AG09319 (cell line): ENCODE results near the gene IL17RD.
A peak's percentile ranks its signal among the peaks of the same experiment; 100 is the strongest.

Source experiments
- DNase-seq: peaks from one replicate; pipeline ENCODE4 v3.0.0-alpha.2; 2010; ENCODE audit warnings: low read depth; ENCODE audit errors: extremely low read depth
- CTCF ChIP-seq: IDR thresholded peaks from 2 replicates; pipeline ENCODE4 v1.5.1; 2011; ENCODE audit warnings: low read depth, mild to moderate bottlenecking, inconsistent platforms, low read length, moderate library complexity

IL17RD gene

GRCh38 chr3:57064572-57064971 lies 100.6 kb downstream of the IL17RD start:
- TF ChIP-seq CTCF = no peak
- DNase-seq = no peak

- no peak for TF ChIP-seq CTCF
- no peak for DNase-seq
Observed at GRCh38 chr3:57064001-57064400, 101.2 kb downstream of the IL17RD start.

- no peak for TF ChIP-seq CTCF
- DNase-seq = no peak
Observed at GRCh38 chr3:57063032-57063431, 102.1 kb downstream of the IL17RD start.

GRCh38 chr3:57062101-57062631 lies 103.0 kb downstream of the IL17RD start:
- no peak for DNase-seq

GRCh38 chr3:57061556-57061955 lies 103.6 kb downstream of the IL17RD start:
- no peak for TF ChIP-seq CTCF
- DNase-seq = no peak

More at GRCh38 chr3:57062101-57062631, 103.0 kb downstream of the IL17RD start:
- TF ChIP-seq CTCF = no peak

GRCh38 chr3:57060089-57060821 lies 104.9 kb downstream of the IL17RD start, which contains the start of gene SPATA12:
TSS of gene SPATA12 (plus strand) at chr3:57060664. CDS start at chr3:57073695, 13,031 bp downstream.
- TF ChIP-seq CTCF = no peak
- DNase-seq = peak; percentile 38

GRCh38 chr3:57059411-57059810 lies 105.7 kb downstream of the IL17RD start:
- no peak for DNase-seq
- TF ChIP-seq CTCF = no peak
